GM18868 (cell line): Measurements from ENCODE around the gene ADRA1B.

Experiments used
- ATAC-seq: cut with Tn5 transposase; IDR thresholded peaks from one replicate; pipeline ENCODE4 v1.9.1; 2021; ENCODE audit warnings: mild to moderate bottlenecking, moderate library complexity; ENCODE audit not compliant: unreplicated experiment

ADRA1B gene

GRCh38 chr5:159901308-159901707, 15.0 kb upstream of the ADRA1B start:
- no peak for ATAC-seq

- no peak for ATAC-seq
These were observed 14.5 kb upstream of the ADRA1B start for GRCh38 chr5:159901772-159902171.

- no peak for ATAC-seq
These were observed 13.7 kb upstream of the ADRA1B start for GRCh38 chr5:159902444-159903121.

GRCh38 chr5:159903131-159903530, 13.2 kb upstream of the ADRA1B start:
- ATAC-seq: no peak

GRCh38 chr5:159904874-159905273, 11.4 kb upstream of the ADRA1B start:
- ATAC-seq: no peak

- peak; percentile 42 for ATAC-seq
These were observed 10.8 kb upstream of the ADRA1B start for GRCh38 chr5:159905496-159905895.

- ATAC-seq: no peak
These were observed 9.8 kb upstream of the ADRA1B start for GRCh38 chr5:159906463-159906862.

GRCh38 chr5:159906943-159907342, 9.3 kb upstream of the ADRA1B start:
- ATAC-seq: no peak

- ATAC-seq: no peak
These were observed 8.3 kb upstream of the ADRA1B start for GRCh38 chr5:159907689-159908590.

GRCh38 chr5:159908591-159908940, 7.7 kb upstream of the ADRA1B start:
- ATAC-seq: no peak

GRCh38 chr5:159909126-159909525, 7.2 kb upstream of the ADRA1B start:
- ATAC-seq: no peak

GRCh38 chr5:159910207-159910842, 6.0 kb upstream of the ADRA1B start:
- no peak for ATAC-seq

- no peak for ATAC-seq
These were observed 5.4 kb upstream of the ADRA1B start for GRCh38 chr5:159910843-159911229.

GRCh38 chr5:159911349-159911748, 4.9 kb upstream of the ADRA1B start:
- no peak for ATAC-seq

GRCh38 chr5:159912033-159912800, 4.1 kb upstream of the ADRA1B start:
- no peak for ATAC-seq

- no peak for ATAC-seq
These were observed 3.2 kb upstream of the ADRA1B start for GRCh38 chr5:159913048-159913447.

GRCh38 chr5:159913501-159913900, 2.8 kb upstream of the ADRA1B start:
- ATAC-seq: no peak

- ATAC-seq: no peak
These were observed 819 bp downstream of the ADRA1B start for GRCh38 chr5:159916841-159917761.

GRCh38 chr5:159917994-159918393, 1.7 kb downstream of the ADRA1B start:
- no peak for ATAC-seq

- no peak for ATAC-seq
These were observed 5.4 kb downstream of the ADRA1B start for GRCh38 chr5:159921721-159922120.
